ENCODE measurements around the gene PDSS2.

- TF ChIP-seq CTCF (IDR thresholded peaks at IDR 0.05 in 8 of 11, conservative IDR thresholded peaks at IDR 0.05 in 3 of 11) (no peak), POLR2A (IDR thresholded peaks at IDR 0.05) (no peak)
These were observed 329.9 kb downstream of the PDSS2 start for GRCh38 chr6:107129370-107129925.
